Nephron (organoid): ENCODE results near the gene MX2.
A peak's percentile ranks its signal among the peaks of the same experiment; 100 is the strongest.
"Not testable (repeated sequence)": the region's sequence is repeated elsewhere in the genome, so short reads cannot be mapped to it uniquely, and the experiment has no call there.

Experiments used
- H3K27ac Mint-ChIP-seq, 3 experiments: 2 replicates each; pipeline ENCODE4 v1.8.0; 2020; ENCODE audit warnings: mixed read lengths in 3 of 3, mild to moderate bottlenecking in 2 of 3, moderate library complexity in 1 of 3
- H3K27me3 Mint-ChIP-seq: 2 replicates; pipeline ENCODE4 v1.8.0; 2021; ENCODE audit warnings: low read depth, mild to moderate bottlenecking, moderate library complexity, mixed read lengths
- H3K36me3 Mint-ChIP-seq: 2 replicates; pipeline ENCODE4 v1.8.0; 2020; ENCODE audit warnings: low read depth, mixed read lengths
- H3K4me1 Mint-ChIP-seq: 2 replicates; pipeline ENCODE4 v1.8.0; 2020; ENCODE audit warnings: mixed read lengths
- H3K4me3 Mint-ChIP-seq, 3 experiments: 2 replicates each; pipeline ENCODE4 v1.8.0; 2020; ENCODE audit warnings: mild to moderate bottlenecking in 3 of 3, mixed read lengths in 3 of 3, moderate library complexity in 2 of 3
- H3K9me3 Mint-ChIP-seq: 2 replicates; pipeline ENCODE4 v1.8.0; 2020; ENCODE audit warnings: mixed read lengths
- CTCF ChIP-seq, 3 experiments: fragments of 200-600 bp; sonication (generic); IDR thresholded peaks; one replicate each; pipeline ENCODE4 v1.5.0; 2021; ENCODE audit warnings: antibody characterized with exemption in 3 of 3; ENCODE audit not compliant: unreplicated experiment in 3 of 3

The MX2 gene

GRCh38 chr21:41407541-41408460, 46.0 kb downstream of the MX2 start:
- H3K4me1 Mint-ChIP-seq = peaks cover 12% of the 10 kb centered on the region

DNA sequence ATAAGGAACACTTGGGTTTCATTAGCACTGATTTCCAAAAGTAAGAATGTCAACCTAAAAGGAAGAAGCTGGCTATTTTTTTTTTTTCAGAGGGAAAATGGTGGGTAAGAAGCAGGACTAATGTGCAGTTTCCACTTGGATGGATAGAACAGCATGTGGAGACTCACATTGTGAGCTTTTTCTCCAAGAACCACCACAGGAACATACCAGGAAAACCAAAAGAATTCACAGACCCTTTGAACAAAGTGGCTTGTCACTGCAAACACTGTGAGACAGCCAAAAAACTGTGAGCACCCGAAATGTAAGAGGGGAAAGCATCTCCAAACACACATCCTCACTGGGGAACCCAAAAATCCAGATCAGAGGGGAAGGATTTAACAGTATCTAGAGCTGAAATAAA, 48.5 kb downstream of the MX2 start:
- H3K27me3 Mint-ChIP-seq = peaks cover 17% of the 10 kb centered on the region
- no peaks in the 10 kb centered on the region for H3K36me3 Mint-ChIP-seq
- peaks cover 12% of the 10 kb centered on the region for H3K4me1 Mint-ChIP-seq
- no peak for TF ChIP-seq CTCF (IDR thresholded peaks at IDR 0.05; ENCODE audit: unreplicated experiment in 3 of 3)
- peaks cover 22% of the 10 kb centered on the region for H3K9me3 Mint-ChIP-seq
- H3K27ac Mint-ChIP-seq = peak overlapping the region in 1 of 3 experiments; percentile 40
- H3K4me3 Mint-ChIP-seq = no peak overlapping the region

More at GRCh38 chr21:41407541-41408460, 46.0 kb downstream of the MX2 start:
- Mint-ChIP-seq H3K9me3 (peaks cover 5% of the 10 kb centered on the region), H3K27ac (no peak overlapping the region), H3K4me3 (no peak overlapping the region), H3K36me3 (no peaks in the 10 kb centered on the region), H3K27me3 (peaks cover 17% of the 10 kb centered on the region)
- TF ChIP-seq CTCF (IDR thresholded peaks at IDR 0.05; ENCODE audit: unreplicated experiment in 3 of 3) = no peak

- Mint-ChIP-seq H3K4me3 (no peak overlapping the region), H3K9me3 (peaks cover 24% of the 10 kb centered on the region), H3K4me1 (peaks cover 12% of the 10 kb centered on the region), H3K36me3 (no peaks in the 10 kb centered on the region), H3K27ac (peak overlapping the region in 1 of 3 experiments; percentile 40), H3K27me3 (peaks cover 17% of the 10 kb centered on the region)
- no peak for TF ChIP-seq CTCF (IDR thresholded peaks at IDR 0.05; ENCODE audit: unreplicated experiment in 3 of 3)
Measured at GRCh38 chr21:41410767-41411448, 49.1 kb downstream of the MX2 start.

DNA sequence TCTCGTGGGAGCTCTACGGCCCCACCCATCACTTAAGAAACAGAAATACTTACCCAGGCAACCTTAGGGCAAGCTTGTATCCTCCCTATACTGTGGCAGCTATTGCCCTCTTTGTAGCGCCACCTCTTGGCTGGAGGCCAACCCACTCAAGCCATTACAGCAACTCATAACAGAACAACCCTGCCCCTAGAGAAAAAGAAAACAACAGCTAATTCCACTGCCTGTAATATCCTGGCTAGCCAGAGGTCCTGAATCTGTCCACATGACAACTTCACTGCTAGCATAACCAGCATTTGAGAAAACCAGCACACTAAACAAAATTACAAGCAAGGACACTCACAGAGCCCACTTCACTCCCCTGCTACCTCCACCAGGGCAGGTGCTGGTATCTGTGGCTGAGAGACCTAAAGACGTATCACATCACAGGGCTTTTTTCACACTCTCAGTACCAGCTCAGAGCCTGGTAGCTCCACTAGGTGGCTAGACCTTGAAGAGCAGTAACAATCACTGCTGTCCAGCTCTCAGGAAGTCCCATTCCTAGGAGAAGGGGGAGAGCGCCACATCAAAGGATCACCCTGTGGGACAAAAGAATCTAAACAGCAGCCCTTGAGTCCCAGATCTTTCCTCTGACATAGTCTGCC, 49.7 kb downstream of the MX2 start:
- Mint-ChIP-seq H3K27me3 (peaks cover 17% of the 10 kb centered on the region), H3K27ac (no peak overlapping the region), H3K4me3 (no peak overlapping the region), H3K9me3 (peaks cover 24% of the 10 kb centered on the region), H3K36me3 (no peaks in the 10 kb centered on the region), H3K4me1 (peaks cover 12% of the 10 kb centered on the region)
- no peak for TF ChIP-seq CTCF (IDR thresholded peaks at IDR 0.05; ENCODE audit: unreplicated experiment in 3 of 3)

GRCh38 chr21:41417505-41417904, 55.7 kb downstream of the MX2 start:
- H3K27ac Mint-ChIP-seq = peak overlapping the region in 1 of 3 experiments; percentile 5
- H3K4me3 Mint-ChIP-seq = peak overlapping the region in 2 of 3 experiments; percentile 50 to 52
- not testable (repeated sequence) for H3K36me3 Mint-ChIP-seq

DNA sequence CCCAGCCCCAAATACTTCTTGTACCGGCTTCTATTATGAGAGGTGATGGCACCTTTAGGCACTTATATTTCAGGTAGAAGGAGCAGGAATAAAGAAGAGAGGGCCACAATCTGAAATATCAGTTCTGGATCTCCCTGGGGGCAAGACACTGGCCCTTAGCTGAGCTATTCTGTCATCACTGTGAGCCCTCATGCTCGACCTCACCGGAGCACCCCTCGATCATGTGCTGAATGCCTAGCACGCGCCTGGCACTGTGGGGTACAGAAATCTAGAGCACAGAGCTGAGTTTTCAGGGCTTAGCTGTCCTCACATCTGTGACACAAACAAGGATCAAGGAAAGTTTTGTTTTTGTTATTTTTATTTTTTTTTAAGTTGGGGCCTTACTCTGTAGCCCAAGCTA, 56.6 kb downstream of the MX2 start:
- peaks cover 19% of the 10 kb centered on the region for H3K9me3 Mint-ChIP-seq
- no peaks in the 10 kb centered on the region for H3K27me3 Mint-ChIP-seq
- no peaks in the 10 kb centered on the region for H3K36me3 Mint-ChIP-seq
- peaks cover 9% of the 10 kb centered on the region for H3K4me1 Mint-ChIP-seq
- peak overlapping the region in 1 of 3 experiments; percentile 40 for H3K27ac Mint-ChIP-seq
- H3K4me3 Mint-ChIP-seq = peak overlapping the region in 2 of 3 experiments; percentile 49 to 63
- TF ChIP-seq CTCF (IDR thresholded peaks at IDR 0.05; ENCODE audit: unreplicated experiment in 3 of 3) = no peak

More at GRCh38 chr21:41417505-41417904, 55.7 kb downstream of the MX2 start:
- not testable (repeated sequence) for H3K4me1 Mint-ChIP-seq, H3K27me3 Mint-ChIP-seq
- peaks cover 25% of the 10 kb centered on the region for H3K9me3 Mint-ChIP-seq
